GM21723 (cell line): ENCODE results near the gene TMEM218.
"Not testable (repeated sequence)": the region's sequence is repeated elsewhere in the genome, so short reads cannot be mapped to it uniquely, and the experiment has no call there.

Source experiments
- ATAC-seq: cut with Tn5 transposase; IDR thresholded peaks from one replicate; pipeline ENCODE4 v1.9.1; 2021; ENCODE audit warnings: mild to moderate bottlenecking, moderate library complexity; ENCODE audit not compliant: unreplicated experiment

The TMEM218 gene

DNA sequence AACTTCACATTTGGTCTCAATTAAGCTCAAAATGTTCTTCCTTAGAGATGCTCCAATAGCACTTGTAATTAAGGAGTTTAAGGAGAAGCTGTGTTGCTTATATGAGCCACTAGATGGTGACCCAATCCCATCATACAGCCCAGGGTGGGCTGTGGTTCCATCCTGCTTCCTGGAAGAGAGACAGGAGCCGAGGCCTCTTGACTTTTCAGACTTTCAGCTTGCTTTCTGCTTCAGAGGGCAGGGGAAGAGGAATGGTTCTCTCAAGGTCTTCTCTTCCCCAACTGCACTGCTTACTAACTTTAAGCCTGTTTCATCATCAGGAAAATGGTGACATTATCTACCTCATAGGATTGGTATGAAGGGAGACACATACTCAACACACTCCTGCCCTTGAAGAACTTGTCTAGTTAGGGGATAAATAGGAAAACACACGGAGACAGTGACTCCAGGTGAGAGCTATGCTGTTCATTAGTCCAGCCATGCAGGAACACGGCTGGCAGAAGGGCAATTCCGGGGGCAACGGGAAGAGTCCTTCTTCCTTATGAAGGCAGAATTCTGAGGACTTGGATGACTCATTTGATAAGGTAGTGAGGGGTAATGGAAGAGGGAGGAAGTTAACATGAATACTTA is 20.1 kb downstream of the TMEM218 start:
- ATAC-seq: no peak

DNA sequence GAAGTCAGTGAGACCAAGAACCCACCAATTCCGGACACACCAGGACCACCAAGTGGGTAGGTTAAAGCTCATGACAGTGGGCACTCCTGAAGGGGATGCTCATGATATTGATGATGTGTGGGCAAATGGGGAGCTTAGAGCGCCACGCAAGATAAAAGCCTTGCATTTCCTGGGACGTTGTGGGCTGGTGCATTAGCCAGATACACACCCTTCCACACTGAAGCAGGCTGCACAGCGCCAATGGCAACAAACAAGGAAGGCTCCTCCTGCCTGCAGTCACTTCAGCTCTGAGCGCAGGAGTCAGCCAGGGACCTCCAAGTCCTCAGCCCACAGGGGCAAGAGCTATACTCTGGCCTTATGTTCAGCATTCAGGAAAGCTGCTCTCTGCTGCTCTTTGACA is 20.6 kb downstream of the TMEM218 start:
- no peak for ATAC-seq

DNA sequence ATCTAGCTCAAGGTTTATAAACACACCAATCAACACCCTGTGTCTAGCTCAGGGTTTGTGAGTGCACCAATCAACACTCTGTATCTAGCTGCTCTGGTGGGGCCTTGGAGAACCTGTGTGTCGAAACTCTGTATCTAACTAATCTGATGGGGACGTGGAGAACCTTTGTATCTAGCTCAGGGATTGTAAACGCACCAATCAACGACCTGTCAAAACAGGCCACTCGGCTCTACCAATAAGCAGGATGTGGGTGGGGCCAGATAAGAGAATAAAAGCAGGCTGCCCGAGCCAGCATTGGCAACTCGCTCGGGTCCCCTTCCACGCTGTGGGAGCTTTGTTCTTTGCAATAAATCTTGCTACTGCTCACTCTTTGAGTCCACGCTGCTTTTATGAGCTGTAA is 21.3 kb downstream of the TMEM218 start:
- ATAC-seq: not testable (repeated sequence)

DNA sequence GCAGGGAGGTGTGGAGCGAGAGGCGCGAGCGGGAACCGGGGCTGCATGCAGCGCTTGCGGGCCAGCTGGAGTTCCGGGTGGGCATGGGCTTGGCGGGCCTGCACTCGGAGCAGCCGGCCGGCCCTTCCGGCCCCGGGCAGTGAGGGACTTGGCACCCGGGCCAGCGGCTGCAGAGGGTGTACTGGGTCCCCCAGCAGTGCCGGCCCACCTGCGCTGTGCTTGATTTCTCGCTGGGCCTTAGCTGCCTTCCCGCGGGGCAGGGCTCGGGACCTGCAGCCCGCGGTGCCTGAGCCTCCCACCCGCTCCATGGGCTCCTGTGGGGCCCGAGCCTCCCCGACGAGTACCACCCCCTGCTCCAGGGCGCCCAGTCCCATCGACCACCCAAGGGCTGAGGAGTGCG is 21.9 kb downstream of the TMEM218 start:
- not testable (repeated sequence) for ATAC-seq

DNA sequence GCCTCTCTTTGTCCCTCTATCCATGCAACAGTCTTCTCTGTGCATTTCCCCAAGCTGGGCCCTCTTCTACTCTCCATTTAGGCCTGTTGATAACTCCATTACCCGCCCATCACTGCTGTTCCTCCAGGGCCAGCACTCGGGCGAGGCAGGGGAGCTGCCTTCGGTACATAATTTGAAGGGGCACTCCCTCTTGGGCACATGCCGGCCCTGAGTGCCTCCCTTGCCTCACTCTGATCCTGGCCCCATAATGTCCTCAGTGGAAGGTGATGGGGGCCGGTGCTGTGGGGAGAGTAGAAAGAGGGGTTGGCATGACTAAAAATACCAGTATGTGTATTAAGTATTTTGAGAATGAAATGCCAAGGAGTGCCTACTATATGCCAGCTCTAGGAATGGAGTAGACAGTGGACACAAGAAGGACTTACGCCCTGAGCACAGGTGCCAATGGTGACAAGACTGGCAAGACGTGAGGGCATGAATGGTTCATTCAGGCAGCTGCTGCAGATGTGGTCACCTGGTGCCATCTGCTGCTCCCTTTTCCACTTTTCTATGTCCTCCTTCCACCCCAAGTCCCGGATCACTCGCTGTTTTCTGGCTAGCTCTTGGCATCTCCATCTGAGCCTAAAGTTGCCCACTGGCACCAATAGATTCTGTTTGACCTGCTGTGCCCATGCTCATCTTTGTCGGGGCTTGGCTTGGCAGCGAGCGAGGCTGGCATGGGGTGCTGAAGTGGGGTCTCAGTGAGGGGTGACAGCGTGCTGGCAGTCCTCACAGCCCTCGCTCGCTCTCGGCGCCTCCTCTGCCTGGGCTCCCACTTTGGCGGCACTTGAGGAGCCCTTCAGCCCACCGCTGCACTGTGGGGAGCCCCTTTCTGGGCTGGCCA is 22.6 kb downstream of the TMEM218 start:
- no peak for ATAC-seq

DNA sequence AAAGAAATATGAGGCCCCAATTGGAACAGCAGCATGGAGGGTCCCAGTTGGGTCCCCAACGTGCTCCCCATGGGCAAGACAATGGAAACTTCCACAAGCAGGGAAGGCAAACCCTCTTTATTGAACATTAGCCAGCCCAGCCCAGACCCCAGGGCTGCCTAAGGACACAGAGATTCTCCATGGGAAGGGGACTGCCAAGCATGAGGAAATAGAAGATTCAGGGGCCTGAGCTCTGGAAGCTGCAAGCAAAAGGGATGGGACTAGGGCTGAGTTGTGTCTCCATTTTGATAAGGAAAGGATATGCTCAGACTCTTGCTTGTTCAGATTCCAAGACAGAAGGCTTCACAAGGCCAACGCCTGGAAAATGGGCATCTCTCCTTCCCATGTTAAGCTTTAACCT is 23.3 kb downstream of the TMEM218 start:
- ATAC-seq: no peak

DNA sequence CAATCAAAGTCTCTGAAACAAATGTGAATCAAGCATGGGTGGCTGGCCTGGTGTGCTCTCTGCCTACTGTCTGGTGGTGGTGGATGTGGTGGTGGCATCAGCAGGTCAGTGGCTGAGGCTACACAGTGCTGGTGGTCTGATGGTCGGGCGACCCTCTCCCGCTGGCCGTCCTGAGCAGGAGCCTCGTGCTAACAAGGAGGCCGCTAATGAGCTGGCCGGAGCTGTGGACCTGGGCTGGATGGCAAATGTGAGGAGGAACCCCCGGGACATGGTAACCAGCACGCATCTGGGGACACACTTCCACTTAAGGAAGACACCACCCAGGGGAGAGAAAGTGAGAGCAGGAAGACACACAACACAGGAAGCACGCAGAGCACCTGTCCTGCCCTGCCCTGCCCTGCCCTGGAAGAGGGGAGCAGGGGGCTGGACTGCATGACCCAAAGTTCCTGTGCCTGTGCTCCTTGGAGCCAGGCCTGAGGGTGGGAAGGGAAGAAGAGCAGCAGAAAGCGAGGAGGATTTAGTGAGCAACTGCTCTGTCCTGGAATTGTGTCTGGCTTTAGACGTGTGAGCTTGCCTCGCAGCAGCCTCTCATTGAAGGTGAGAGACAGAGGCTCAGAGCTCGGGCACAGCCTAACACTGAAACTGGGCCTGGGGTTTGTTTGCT is 24.7 kb downstream of the TMEM218 start:
- no peak for ATAC-seq

DNA sequence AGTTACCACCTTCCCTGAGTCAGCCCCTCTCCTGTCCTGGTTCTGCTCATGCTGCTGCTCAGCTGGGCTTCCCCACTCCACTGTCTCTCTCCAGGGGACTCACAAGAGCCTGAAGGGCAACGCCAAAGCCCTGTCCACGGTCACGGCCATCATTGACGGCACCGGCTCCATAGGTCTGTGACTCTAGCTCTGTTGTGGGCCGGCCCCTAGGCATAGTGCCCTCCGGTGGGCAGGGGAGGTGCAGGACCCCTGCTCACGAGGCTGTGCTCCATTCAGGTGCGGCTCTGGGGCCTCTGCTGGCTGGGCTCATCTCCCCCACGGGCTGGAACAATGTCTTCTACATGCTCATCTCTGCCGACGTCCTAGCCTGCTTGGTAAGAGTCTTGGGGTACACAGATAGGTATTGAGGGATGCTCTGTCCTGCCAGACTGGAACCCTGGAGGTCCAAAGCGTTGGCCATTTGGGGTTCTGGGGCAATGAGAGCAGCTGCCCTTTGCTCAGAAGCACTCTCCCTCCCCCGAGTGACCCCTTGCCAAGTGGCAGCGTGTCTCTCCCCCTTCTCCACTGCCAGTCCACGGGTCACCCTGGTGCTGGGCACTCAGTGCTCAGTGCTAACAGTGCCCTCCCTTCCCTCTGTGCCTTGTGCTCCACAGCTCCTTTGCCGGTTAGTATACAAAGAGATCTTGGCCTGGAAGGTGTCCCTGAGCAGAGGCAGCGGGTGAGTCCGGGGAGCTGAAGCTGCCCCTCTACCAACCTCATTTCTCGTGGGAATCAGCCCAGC is 25.9 kb downstream of the TMEM218 start:
- ATAC-seq: no peak

DNA sequence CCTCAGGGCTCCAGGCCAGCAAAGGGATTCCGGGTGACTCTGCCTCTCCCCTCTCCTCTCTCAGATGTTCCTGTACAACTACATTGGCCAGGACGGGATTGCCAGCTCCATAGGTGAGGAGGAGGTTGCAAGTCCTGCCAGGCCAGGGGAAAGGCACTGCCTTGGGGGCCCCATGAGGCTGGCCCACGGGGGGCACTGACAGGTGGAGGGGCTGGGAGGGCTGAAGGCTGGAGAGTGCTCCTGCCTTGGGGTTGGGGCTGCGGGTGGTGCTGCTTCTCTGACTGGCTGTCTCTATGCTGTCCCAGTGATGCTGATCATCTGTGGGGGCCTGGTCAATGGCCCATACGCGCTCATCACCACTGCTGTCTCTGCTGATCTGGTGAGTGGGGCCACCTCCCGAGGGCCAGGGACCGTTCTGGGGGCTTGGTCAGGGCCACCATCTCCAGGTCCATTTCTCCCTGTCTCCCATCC is 26.6 kb downstream of the TMEM218 start:
- ATAC-seq: no peak

DNA sequence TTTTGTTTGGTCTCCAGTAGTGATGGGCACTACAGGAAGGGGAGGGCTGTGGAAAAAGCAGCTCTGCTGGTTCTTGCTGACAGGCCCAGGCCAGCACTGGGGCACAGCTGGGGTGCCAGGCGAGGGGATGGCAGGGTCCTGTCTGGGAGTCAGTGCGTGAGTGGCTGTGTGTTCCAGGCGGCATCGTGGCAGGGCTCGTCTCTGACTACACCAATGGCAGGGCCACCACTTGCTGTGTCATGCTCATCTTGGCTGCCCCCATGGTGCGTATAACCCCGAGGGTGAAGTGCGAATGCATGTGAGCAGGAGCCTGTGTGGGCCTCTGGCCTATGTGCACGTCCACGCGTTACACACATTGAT is 27.4 kb downstream of the TMEM218 start:
- ATAC-seq: no peak

DNA sequence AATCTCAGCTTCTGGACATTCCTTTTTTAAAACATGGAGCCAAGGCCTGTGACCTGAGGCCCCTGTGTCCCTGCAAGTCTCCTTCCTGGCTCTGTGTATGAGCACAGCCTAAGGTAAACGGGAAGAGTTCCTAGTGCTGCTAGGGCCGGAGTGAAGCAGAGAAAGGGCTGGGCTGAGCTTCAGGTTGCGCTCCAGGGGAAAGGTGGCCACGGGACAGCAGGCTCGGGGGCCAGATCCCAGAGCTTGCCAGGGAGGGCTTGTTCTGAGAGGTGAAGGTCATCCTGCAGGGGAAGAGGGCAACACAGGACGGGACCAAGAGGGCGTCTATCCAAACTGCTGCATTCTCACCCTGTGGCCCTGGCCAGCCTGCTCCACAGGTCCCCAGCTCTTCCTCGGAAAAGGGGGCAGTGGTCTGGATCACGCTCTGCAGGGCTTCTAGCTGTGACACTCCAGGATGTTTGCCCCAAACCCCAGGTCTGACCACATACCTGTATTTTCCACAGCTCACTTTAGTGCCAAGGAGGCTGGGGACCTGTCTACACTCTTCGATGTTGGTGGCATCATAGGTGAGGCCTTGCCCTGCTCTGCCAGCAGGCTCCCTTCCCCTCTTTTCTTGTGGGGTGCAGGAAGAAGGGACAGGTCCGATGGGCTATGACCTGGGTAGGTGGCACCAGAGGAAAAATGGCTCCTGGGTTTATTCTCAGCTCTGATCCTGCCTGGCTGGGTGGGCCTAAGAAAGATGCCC is 27.9 kb downstream of the TMEM218 start:
- ATAC-seq: no peak

DNA sequence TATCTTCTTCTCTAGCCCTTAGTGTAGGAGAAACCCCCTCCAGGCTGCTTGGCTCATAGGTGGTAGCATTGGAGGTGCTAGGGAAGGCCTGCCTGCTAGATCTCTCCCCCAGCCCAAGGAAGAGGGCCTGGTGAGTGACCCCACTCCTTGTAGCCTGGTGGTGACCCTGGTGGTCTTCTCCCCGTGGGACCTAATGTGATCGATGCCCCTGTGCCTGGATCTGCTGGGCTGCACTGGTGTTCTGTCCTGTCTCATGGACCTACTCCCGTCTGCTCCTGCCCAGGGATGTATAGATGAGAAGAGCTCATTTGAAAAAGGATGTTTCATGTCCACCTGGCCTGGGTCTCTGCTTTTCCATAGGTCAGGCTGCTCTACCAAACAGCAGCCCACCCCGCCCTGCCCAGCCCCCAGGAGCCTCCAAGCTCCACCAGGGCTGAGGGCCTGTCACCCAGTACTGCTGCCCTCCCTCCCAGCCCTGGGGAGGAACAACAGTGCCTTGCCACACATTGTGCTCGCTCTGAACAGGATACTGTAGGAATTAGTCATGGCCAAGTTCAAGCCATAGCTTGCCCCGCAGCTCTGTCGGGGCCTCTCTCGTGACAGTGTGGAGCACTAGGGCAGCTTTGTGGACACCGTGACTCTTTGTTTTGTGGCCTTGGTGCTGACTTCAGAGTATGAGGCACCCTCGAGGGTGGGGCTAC is 28.7 kb downstream of the TMEM218 start:
- ATAC-seq: no peak

DNA sequence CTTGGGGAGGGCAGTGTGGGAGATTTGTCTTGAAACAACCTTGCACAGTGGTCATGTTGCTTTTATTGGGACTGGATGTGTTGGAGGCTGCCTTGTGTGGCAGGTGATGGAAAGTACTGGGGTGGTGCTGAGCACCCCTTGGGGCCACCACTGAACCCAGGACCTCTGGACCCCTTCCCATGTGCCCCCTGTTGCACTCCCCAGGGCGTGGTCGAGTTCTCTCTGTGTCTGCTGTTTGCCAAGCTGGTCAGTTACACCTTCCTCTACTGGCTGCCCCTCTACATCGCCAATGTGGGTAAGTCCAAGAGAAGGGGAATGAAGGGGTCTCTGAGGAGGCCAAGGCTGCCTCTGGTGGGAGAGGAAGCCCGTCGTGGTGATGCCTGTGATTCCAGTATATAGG is 29.4 kb downstream of the TMEM218 start:
- ATAC-seq: no peak

DNA sequence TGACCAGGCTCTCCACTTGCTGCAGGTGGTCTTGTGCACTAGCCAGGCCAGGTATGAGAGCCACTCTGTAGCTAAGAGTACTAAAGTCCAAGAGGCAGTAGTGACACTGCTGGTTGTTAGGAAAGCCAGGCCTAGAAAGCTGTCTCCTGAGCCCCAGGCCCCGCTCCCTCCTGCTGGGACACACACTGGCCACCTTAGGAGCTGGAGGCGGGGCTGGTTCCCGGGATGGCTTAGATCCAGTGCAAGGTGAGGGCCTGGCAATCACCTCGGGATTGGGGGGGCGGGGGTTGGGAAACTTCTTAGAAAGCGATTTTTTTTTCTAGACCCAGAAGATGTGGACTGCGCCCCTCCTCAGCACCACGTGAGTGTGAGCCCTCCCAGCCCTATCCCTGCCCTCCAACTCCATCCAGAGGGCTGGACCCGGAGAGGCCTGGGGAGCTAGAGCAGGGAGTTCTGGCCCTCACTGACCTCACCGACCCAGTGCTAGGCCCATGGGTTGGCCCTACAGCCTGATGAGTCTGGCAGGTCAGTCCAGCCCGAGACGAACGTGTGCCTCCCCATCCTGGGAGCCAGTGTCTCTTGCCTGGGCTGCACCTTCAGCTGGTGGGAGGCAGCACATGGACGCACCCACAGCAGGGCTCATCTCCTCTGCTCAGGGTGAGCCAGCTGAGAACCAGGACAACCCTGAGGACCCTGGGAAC is 30.2 kb downstream of the TMEM218 start:
- no peak for ATAC-seq

DNA sequence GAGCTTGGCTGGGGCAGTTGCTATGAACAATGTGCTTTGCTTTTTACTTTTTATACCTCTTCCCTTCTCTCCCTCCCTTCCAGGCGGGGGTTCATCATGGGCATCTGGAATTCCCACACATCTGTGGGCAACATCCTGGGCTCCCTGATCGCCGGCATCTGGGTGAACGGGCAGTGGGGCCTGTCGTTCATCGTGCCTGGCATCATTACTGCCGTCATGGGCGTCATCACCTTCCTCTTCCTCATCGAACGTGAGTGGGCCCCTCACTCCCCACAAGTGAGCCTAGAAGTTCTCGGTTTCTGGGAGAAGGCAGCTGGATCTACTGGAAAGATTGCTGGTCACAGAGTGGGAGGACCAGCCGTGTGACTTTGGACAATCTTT is 30.9 kb downstream of the TMEM218 start:
- no peak for ATAC-seq

DNA sequence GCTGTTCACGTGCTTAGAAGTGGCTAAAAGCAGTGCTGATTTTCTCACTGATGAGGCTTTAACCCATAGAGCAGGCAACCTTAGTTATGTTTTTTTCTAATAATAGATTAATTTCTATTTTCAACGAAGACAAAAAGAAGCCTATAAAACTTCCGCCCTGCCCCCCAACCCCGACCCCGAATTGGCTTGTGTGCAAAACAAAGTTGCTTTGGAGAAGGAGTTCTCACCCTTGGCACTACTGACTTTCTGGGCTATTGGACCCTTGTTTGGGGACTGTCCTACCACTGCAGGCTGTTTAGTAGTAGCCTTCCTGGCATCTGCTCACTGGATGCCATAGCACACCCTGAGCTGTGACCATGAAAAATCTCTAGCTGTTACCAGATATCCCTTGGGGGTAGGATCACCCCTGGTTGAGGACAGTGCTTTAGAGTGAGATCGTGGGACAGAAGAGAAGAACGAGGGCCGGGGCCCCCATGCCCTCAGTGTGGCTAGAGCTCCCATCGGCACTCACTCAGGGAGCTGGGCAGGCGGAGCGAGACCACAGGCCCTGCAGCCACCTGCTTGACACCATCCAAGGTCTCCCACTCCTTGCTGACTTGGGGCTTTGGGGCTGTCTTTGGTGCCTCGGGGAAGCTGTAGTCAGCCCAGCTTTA is 31.4 kb downstream of the TMEM218 start:
- ATAC-seq: no peak

DNA sequence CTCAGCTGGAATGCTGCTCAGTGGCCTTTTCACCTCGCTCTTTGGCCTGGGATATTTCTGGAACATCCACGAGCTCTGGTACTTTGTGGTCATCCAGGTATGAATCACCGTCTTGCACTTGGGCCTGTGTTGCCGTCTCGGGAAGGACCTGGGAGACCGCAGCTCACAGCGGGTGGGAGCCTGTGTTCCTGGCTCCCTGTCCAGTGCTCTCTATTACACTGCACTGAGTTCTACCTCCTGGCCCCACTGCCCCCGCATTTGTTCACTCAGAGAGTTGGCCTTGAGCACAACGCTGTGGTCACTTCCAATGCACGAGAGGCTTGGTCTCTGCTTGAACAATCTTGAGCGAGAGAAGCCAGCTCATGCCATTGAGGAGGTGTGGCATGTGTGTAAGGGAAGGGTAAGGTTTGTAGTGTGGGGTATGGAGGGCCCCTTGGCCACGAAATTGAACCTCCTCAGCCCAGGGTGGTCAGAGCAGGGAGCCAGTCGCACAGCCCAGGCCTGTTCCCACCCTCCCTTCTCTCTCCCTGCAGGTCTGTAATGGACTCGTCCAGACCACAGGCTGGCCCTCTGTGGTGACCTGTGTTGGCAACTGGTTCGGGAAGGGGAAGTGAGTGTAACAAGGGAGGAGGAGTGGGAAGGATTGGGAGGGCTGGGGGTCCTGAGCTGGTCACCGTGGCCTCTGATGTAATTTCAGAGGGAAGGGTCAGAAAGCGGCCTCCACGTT is 32.1 kb downstream of the TMEM218 start:
- ATAC-seq: no peak

DNA sequence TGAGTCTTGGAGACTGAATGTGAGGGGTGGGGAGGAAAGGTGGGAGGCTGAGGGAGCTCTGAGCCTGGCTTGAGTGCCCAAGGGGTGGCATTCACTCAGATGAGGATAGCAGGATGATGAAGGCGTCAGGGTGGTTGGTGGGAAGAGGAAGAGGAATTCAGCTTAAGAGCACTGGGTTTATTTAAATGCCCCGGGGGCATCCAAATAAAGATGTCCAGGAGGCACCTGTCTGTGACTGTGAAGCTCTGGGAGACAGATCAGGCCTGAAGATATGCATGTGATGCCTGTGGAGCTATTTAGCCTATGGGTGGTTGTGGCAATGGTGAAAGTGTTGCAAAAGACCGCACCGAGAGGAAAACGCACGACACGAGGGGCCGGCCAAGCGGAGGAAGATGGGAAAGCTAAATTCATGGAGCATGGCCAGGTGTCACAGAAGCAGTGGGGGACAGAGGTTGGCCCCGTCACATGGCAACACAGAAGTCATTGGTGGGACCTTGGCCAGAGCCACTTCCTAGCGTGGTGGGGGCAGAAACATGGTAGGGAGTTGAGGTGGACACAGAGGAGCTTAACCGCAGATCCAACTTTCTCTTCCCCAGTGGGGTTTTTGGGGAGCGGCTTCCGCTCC is 32.8 kb downstream of the TMEM218 start:
- ATAC-seq: no peak
